GM10266 (cell line): ENCODE data around the gene COL18A1.
"Not testable (repeated sequence)": the region's sequence is repeated elsewhere in the genome, so short reads cannot be mapped to it uniquely, and the experiment has no call there.

Experiments used
- DNase-seq: peaks from one replicate; pipeline ENCODE4 v3.0.0; 2012; ENCODE audit errors: extremely low spot score
- TF ChIP-seq, protein P1 (sequence below): IDR thresholded peaks from 2 replicates; pipeline ENCODE4 v1.5.1; 2012; ENCODE audit warnings: mild to moderate bottlenecking, low read depth; ENCODE audit not compliant: control insufficient read depth, insufficient read depth; ENCODE audit errors: missing control alignments

COL18A1 gene

DNA sequence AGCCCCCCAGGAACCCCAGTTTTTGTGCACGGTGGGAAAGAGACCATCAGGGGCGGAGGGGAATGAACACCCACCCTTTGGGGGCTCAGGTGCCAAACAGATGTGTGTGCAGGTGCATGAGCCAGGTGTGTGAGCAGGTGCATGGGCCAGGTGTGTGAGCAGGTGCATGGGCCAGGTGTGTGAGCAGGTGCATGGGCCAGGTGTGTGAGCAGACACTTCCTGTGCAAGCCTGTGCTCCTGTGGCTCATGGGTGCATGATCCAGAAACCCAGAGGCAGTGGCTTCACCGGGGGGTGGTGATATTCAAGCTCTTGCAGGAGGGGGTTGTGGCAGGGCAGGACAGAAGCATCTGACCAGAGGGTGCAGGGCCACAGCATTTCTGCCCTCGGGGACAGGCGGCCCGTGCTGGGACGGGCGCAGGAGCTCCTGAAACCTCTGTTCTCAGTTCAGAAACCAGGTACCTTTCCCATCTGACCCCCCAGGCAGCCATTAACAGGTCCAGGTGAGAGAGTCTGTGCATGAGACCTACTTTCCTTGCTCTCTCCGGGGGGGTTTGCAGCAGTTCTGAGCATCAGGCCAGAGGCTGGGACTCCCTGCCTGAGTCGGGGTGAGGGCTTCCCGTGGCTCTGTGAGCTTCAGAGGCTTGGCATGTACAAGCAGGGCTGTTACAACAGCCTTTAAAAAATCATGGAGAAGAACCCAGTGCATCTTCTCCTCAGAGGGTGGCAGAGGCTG is 29.1 kb downstream of the COL18A1 start:
- TF ChIP-seq, protein P1, sequence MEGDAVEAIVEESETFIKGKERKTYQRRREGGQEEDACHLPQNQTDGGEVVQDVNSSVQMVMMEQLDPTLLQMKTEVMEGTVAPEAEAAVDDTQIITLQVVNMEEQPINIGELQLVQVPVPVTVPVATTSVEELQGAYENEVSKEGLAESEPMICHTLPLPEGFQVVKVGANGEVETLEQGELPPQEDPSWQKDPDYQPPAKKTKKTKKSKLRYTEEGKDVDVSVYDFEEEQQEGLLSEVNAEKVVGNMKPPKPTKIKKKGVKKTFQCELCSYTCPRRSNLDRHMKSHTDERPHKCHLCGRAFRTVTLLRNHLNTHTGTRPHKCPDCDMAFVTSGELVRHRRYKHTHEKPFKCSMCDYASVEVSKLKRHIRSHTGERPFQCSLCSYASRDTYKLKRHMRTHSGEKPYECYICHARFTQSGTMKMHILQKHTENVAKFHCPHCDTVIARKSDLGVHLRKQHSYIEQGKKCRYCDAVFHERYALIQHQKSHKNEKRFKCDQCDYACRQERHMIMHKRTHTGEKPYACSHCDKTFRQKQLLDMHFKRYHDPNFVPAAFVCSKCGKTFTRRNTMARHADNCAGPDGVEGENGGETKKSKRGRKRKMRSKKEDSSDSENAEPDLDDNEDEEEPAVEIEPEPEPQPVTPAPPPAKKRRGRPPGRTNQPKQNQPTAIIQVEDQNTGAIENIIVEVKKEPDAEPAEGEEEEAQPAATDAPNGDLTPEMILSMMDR = no peak
- no peak for DNase-seq

DNA sequence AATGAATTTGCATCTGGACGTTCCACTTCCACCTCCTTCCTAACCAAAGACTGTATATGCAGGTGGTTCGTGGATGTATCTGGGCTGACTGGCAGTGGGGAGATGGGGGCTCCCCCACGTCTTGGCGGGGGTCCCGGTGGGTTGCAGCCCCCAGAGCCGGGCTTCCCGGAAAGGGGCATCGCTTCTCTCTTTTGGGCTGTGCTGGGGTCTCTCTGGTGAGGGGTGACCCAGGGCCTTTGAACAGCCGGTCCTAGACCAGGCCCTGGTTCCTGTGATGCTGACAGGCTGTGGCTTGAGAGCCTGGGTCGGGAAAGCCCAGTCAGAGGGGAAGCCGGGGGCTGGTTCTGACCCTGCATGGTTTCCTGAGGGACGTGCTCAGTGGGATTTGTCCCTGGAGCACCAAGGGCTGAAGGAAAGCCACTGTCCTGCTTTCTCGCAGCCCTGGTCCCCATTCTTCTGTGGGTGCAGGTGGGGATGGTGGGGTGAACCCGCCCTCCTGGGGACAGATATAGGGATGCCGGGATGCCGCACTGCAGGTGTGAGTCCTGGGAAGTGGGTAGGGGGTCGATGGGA is 29.8 kb downstream of the COL18A1 start:
- TF ChIP-seq, protein P1 = no peak
- DNase-seq = no peak

DNA sequence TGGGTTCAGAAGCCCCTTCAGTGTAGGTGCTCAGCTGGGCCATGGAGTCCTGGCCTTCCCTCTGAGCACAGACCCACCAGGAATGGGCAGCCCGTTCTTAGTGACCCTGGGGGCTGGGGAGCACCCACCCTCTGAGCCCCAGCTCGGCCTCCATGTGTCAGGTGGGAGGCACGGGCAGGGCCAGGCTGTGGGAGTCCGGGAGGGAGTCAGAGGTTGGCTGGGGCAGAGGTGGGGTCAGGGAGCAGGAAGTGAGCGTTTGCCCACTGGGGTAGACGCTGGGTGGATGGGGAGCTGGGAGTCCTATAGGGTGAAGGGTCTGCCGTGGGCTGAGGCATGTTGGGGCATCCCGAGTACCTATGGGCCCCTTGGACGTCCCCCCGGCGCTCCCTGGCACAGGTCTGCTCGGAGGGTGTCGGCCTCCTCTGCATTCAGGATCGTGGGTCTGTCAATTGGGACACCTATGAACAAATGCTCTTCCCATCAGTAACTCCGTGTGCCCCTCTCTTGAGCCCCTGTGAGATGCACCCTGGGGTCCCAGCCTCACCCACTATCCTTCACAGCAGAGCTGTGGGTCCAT is 30.5 kb downstream of the COL18A1 start:
- TF ChIP-seq, protein P1 = no peak
- DNase-seq = no peak

DNA sequence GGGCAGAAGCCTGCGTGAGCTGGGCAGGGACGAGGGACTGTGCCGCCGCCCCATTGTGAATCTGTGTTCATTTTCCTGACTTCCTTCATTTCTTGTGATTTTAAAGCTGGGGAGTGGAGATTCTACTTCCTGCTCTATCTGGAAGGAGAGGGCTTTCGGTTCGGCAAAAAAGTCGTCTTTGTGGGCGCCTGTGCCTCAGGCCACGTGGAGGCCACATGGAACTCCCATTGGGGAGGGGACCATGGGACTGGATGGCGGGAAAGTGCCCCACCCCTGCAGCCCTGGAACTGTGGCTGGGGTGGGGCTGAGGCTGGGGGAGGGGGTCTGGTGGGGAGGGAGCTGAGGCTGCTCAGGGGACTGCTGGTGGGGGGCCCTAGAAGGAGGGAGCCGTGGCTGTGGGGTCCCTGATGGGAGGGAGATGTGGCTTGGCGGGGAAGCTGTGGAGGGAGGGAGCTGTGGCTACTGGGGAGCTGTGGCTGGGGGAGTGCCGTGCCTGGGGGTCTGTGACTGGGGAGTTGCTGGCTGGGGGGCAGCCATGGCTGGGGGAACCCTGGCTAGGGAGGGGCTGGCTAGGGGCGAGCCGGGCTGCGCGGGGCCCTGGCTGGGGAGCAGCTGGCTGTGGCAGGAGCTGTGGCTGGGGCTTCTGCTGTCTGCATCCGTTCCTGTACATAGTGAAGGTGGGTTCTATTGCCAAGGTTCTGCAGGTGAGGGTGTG is 31.5 kb downstream of the COL18A1 start:
- TF ChIP-seq, protein P1 = no peak
- DNase-seq = no peak

DNA sequence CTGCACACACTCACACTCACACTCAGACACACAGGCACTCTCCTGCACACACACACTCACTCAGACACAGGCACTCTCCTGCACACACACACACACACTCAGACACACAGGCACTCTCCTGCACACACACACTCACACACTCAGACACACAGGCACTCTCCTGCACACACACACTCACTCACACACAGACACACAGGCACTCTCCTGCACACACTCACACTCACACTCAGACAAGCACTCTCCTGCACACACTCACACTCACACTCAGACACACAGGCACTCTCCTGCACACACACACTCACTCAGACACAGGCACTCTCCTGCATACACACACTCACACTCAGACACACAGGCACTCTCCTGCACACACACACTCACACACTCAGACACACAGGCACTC is 32.9 kb downstream of the COL18A1 start:
- not testable (repeated sequence) for DNase-seq

DNA sequence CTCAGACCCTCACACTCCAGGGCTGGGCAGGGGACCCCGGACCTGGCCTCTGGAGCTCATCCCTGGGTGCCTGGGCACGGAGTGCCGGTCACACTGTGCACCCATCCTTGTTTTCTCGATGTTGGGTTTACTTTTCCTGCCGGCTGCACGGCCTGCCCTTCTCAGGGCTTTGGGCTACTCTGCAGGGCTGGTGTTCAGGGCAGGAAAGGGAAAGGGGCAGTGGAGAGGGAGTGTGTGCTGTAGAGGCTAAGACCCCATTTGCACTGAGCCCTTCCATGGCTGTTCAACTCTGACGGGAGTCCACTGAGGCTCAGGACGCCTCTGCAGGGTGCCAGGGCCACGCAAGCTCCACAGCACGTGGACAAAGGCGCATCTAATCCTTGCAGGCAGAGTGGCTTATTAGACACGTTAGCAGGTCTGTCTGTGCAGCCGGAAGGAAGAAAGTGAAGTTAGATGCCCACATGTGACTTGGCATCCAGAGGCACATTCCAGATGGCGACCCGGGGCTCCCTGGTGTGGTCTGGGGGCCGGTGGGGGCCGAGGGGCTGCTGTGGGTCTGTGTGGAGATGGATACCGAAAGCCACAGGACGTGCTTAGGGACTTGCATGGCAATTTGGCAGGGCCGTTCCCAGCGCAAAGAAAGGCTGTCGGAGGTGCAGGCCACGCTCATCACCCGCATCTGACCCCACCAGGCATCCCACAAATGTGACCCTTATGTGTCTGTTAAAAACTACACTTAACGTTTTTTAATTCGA is 33.6 kb downstream of the COL18A1 start:
- TF ChIP-seq, protein P1 = no peak
- DNase-seq = no peak

DNA sequence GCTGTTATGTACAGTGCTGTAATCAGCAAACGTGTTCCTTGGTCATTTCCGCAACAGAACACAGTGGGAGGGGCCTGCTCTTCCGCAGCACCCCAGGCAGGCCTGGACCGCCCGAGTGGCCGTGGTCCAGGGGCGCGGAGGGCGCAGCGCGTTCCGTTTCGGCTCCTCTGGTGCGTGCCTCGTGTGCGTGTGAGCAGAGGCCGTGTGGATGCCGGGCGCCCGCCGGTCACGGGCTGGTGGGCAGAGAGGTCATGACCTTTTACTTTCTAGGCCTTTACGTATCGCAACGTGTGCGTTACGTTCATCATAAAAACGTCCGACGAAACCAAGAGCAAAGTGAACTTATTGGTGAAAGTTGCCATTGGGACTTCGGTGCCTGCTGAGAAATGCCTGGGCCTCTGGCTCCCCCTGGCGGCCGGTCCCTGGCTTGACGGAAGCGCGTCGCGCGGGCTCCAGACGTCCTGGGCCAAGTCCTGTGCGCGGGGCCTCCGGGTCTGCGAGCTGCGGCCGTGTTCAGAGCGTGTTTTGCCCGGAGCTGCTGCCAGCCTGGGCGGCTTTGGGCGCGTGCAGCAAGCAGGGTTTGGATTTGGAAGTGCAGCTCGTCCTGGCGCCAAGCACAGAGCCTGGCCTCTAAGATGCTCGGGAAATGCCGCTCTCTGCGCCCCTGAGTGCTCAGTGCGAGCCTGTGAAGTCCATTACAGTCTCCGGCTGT is 34.4 kb downstream of the COL18A1 start:
- DNase-seq = peak; percentile 96
- TF ChIP-seq, protein P1 = peak; percentile 96
